ENCODE data around the gene ZSCAN9. TPM values are rescaled to one million over a fixed set of nuclear protein-coding genes. Genes with fewer than 3 reads are reported as not detected.

Gene ZSCAN9
- total and polyA plus RNA-seq, 2 of the 13 experiments (the other 11 are each of a cell fraction or from before 2014, with no cell fraction given), result 14.6 to 17.8 TPM

- ATAC-seq (no peak), DNase-seq (ENCODE audit: low spot score) (no peak), FAIRE-seq (no peak)
- BruUV-seq (replicated peaks), result no TSS peak
- H3K4me2 ChIP-seq (ENCODE audit: low read depth, low read length), result no peak overlapping the region
- in situ Hi-C loops (cut with HindIII; ENCODE audit: extremely low pct_ligation_motif_present, low pct_unique_long_range_greater_than_20kb), result no loop called here
- H3K27me3 ChIP-seq (ENCODE audit: control insufficient read depth in 1 of 2, insufficient read depth in 2 of 2, low read length in 2 of 2), result no peaks in the 10 kb centered on the region
- POLR2A ChIA-PET, result no interaction called here
- WGBS (ENCODE audit: low lambda C conversion rate), result 100% methylated on average over 3 of the region's 3 CpGs
- intact Hi-C loops (cut with micrococcal nuclease; ENCODE audit: unreplicated experiment), result no loop called here
- H3K4me1 ChIP-seq (ENCODE audit: insufficient read depth, low read length), result no peaks in the 10 kb centered on the region
- H3K9me3 ChIP-seq (ENCODE audit: low read length), result no peaks in the 10 kb centered on the region
- no peak overlapping the region for H2AFZ ChIP-seq (ENCODE audit: low read length)
- no peak overlapping the region for H3K9ac ChIP-seq (ENCODE audit: insufficient read depth, low read depth, low read length)
- no peaks in the 10 kb centered on the region for H4K20me1 ChIP-seq (ENCODE audit: insufficient read depth, low read length)
- no peak overlapping the region for H3K4me3 ChIP-seq (replicated peaks in 1 of 3; ENCODE audit: insufficient read depth in 1 of 3, low read depth in 2 of 3, low read length in 3 of 3)
- CTCF ChIA-PET (ENCODE audit: low intra/inter-chr PET ratio, low total read pairs), result no interaction called here
- H3K27ac ChIP-seq (ENCODE audit: extremely low read length, insufficient read depth, low read length), result no peak overlapping the region
- peaks cover 6 to 15% of the 10 kb centered on the region in 2 experiments; a peak in 4 of 5 replicates for H3K36me3 ChIP-seq (replicated peaks in 1 of 2; ENCODE audit: control insufficient read depth in 1 of 2, insufficient read depth in 2 of 2, low read length in 2 of 2)
- no peaks in the 10 kb centered on the region for H3K79me2 ChIP-seq (ENCODE audit: insufficient read depth, low read length)
- no peak for TF ChIP-seq TFDP2 (CRISPR knock-in tag; IDR thresholded peaks at IDR 0.05)
- TF ChIP-seq RXRB (CRISPR knock-in tag; IDR thresholded peaks at IDR 0.05; ENCODE audit: borderline replicate concordance), result no peak
- TF ChIP-seq, protein P1, sequence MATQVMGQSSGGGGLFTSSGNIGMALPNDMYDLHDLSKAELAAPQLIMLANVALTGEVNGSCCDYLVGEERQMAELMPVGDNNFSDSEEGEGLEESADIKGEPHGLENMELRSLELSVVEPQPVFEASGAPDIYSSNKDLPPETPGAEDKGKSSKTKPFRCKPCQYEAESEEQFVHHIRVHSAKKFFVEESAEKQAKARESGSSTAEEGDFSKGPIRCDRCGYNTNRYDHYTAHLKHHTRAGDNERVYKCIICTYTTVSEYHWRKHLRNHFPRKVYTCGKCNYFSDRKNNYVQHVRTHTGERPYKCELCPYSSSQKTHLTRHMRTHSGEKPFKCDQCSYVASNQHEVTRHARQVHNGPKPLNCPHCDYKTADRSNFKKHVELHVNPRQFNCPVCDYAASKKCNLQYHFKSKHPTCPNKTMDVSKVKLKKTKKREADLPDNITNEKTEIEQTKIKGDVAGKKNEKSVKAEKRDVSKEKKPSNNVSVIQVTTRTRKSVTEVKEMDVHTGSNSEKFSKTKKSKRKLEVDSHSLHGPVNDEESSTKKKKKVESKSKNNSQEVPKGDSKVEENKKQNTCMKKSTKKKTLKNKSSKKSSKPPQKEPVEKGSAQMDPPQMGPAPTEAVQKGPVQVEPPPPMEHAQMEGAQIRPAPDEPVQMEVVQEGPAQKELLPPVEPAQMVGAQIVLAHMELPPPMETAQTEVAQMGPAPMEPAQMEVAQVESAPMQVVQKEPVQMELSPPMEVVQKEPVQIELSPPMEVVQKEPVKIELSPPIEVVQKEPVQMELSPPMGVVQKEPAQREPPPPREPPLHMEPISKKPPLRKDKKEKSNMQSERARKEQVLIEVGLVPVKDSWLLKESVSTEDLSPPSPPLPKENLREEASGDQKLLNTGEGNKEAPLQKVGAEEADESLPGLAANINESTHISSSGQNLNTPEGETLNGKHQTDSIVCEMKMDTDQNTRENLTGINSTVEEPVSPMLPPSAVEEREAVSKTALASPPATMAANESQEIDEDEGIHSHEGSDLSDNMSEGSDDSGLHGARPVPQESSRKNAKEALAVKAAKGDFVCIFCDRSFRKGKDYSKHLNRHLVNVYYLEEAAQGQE (IDR thresholded peaks at IDR 0.05; ENCODE audit: borderline replicate concordance in 1 of 2, low read depth in 1 of 2, low read length in 2 of 2), result no peak
- no peak for TF ChIP-seq ZNF703 (CRISPR knock-in tag; IDR thresholded peaks at IDR 0.05; ENCODE audit: borderline replicate concordance)
- TF ChIP-seq BRD4 (CRISPR knock-in tag; IDR thresholded peaks at IDR 0.05), result no peak
- TF ChIP-seq ZNF773 (CRISPR knock-in tag; IDR thresholded peaks at IDR 0.05; ENCODE audit: borderline replicate concordance), result no peak
- no peak for TF ChIP-seq HNRNPLL (IDR thresholded peaks at IDR 0.05; ENCODE audit: low read depth, low read length, poor library complexity, severe bottlenecking)
- no peak for TF ChIP-seq ELF1 (CRISPR knock-in tag; IDR thresholded peaks at IDR 0.05)
- no peak for TF ChIP-seq SIN3B (IDR thresholded peaks at IDR 0.05; ENCODE audit: low read length)
- no peak for TF ChIP-seq ZNF772 (CRISPR knock-in tag; IDR thresholded peaks at IDR 0.05)
- TF ChIP-seq ZFAT (CRISPR knock-in tag; conservative IDR thresholded peaks at IDR 0.05), result no peak
- TF ChIP-seq, protein P2, sequence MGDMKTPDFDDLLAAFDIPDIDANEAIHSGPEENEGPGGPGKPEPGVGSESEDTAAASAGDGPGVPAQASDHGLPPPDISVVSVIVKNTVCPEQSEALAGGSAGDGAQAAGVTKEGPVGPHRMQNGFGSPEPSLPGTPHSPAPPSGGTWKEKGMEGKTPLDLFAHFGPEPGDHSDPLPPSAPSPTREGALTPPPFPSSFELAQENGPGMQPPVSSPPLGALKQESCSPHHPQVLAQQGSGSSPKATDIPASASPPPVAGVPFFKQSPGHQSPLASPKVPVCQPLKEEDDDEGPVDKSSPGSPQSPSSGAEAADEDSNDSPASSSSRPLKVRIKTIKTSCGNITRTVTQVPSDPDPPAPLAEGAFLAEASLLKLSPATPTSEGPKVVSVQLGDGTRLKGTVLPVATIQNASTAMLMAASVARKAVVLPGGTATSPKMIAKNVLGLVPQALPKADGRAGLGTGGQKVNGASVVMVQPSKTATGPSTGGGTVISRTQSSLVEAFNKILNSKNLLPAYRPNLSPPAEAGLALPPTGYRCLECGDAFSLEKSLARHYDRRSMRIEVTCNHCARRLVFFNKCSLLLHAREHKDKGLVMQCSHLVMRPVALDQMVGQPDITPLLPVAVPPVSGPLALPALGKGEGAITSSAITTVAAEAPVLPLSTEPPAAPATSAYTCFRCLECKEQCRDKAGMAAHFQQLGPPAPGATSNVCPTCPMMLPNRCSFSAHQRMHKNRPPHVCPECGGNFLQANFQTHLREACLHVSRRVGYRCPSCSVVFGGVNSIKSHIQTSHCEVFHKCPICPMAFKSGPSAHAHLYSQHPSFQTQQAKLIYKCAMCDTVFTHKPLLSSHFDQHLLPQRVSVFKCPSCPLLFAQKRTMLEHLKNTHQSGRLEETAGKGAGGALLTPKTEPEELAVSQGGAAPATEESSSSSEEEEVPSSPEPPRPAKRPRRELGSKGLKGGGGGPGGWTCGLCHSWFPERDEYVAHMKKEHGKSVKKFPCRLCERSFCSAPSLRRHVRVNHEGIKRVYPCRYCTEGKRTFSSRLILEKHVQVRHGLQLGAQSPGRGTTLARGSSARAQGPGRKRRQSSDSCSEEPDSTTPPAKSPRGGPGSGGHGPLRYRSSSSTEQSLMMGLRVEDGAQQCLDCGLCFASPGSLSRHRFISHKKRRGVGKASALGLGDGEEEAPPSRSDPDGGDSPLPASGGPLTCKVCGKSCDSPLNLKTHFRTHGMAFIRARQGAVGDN (CRISPR knock-in tag; IDR thresholded peaks at IDR 0.05), result no peak
- TF ChIP-seq, protein P3, sequence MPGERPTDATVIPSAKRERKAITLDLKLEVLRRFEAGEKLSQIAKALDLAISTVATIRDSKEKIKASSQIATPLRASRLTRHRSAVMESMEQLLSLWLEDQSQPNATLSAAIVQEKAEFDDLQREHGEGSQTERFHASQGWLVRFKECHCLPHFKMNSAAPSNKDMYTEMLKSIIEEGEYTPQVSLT (CRISPR knock-in tag; IDR thresholded peaks at IDR 0.05; ENCODE audit: borderline replicate concordance, low read depth), result no peak
- no peak for TF ChIP-seq ZNF138 (CRISPR knock-in tag; IDR thresholded peaks at IDR 0.05; ENCODE audit: low read depth)
- no peak for TF ChIP-seq ZNF883 (CRISPR knock-in tag; IDR thresholded peaks at IDR 0.05; ENCODE audit: not compliant biosample characterization)
- no peak for TF ChIP-seq ZNF780A (CRISPR knock-in tag; IDR thresholded peaks at IDR 0.05)
Measured at GRCh38 chr6:28235912-28236452, 10.9 kb downstream of the ZSCAN9 start.
